Lung microvascular endothelial cell (primary cell): ENCODE results near the gene FXYD6. TPM values are rescaled to one million over a fixed set of nuclear protein-coding genes. Genes with fewer than 3 reads are reported as not detected.

Experiments
- DNase-seq, 2 donors: peaks; one replicate each; pipeline versions ENCODE4 v3.0.0 to v3.0.0-alpha.2; 2010; ENCODE audit warnings: low read depth in 2 of 2
- total RNA-seq: library from RNA; depleted of rRNA; stranded (reverse); fragments of >200 nt; gene quantifications from 2 replicates; pipeline ENCODE4 v1.2.1, GENCODE V29; 2014

Gene FXYD6
- total RNA-seq, 1 donor from 2014 or later = 1.4 TPM

DNA sequence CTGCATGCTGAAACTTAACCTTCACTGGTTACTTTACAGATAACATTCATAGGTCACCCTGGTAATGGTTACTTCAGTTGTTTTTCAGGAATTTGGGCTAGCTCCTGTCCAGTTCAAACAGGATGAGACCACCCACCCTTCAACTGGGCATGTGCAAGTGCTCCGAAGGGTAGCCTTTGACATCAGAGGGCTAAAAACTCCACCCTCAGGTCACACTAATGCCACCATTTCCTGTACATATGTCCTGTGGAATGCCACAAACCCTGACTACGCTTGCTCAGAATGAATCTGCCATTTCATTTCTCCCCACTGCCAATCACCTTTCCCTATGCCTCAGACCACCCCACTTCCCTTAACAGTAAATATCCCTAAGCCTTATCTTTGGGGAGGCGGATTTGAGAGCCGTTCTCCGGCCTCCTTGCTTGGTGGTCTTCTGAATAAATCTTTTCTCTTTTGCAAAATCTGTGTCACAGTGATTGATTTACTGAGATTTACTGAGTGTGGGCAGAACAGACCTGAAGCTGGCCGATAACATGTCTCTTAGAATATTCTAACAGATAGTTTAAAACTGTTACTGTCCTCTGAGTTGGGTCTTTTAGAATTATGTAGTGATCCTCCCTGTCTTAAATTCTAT is 26.6 kb downstream of the FXYD6 start:
- no peak for DNase-seq

DNA sequence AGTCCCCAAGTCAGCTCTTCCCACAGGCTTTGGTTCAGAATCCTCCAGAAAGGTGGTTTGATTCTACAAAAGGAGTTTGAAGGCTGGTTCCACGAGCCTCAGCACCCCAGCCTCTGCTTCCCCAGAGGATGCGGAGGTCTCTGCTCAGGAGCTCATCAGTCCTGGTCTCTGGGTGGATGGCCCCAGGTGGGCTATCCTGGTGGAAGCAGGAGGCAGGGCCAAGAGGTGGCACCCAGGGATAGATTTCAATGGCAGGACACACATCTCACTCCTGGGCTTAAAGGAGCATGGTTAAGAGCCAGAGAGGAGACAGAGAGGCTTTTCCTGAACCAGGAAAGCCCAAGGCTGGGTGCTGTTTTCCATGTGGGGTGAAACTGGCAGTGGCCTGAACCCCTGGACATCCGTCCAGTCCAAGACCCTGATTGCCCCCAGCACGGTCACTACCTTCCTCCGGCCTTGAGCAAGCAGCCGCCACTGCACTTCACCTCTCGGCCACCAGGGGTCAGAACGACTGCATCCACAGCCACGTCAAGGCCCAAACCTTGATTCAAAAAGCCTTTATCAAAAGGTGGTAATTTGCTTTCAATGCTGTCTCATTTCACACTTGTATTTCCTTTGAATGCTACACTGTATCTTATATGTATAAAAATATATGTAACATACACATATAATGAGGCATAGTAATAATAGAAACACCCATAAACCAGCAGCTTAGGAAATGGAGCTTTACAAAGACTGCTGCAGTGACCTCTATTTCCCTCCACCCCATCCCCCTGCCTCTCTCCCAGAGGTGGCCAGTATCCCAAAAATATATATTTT is 32.6 kb downstream of the FXYD6 start:
- DNase-seq = peak; percentile 74 to 85

DNA sequence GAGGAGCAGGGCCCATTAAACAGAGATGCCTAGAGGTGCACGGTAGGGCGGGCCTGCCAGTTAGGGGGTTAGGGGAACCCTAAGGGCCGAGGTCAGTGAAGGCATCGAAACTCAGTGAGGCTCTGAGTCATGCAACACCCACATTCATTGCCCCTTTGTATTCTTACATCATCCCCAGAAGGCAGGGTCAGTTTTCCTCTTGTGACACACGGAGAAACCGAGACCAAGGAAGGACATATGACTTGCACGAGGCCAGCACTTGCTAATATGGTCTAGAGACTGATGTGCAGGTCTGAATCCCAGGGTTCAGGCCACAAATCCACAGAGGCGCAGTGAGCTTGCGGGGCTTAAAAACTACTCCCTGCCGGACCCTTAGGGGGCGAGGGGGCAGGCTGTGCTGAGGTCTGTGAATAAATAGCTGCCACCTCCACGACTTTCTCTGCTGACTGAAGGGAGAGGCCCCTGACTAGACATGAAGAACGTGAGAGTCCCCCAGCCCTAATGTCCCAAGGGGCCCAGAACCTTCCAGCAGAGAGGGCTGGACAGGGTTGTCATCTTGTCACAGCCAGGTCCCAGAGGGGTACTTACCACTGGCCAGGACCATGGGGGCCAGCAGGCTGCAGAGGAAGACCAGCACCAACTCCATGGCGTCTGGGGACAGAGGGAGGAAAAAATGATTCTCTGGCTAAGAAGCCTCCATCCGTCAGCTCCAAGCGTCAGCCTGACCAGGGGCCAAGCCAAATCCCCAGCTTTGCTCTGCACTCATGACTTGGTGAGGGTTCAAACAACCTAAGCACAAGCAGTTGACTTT is 34.1 kb downstream of the FXYD6 start:
- DNase-seq = no peak

DNA sequence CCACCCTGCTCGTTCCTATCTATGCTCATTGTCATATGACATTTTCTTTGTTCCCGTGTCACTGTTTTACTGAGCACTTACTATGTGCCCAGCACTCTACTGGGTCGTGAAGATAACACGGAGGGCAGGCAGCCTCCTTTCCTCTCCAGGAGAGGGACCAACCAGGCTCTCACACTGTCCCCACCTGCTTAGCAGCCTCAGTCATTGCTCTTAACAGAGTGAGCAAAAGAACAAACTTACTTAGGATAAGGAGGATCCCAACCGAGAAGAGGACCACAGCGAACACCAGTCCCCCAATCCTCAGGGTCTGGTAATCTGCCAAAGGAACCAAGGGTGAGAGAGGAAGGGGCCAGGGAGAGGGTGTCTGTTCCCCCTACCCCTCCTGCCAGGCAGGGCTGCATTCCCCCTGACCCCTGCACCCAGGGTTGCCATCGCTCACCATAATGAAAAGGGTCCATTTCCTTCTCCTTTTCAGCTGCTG is 34.9 kb downstream of the FXYD6 start:
- no peak for DNase-seq

DNA sequence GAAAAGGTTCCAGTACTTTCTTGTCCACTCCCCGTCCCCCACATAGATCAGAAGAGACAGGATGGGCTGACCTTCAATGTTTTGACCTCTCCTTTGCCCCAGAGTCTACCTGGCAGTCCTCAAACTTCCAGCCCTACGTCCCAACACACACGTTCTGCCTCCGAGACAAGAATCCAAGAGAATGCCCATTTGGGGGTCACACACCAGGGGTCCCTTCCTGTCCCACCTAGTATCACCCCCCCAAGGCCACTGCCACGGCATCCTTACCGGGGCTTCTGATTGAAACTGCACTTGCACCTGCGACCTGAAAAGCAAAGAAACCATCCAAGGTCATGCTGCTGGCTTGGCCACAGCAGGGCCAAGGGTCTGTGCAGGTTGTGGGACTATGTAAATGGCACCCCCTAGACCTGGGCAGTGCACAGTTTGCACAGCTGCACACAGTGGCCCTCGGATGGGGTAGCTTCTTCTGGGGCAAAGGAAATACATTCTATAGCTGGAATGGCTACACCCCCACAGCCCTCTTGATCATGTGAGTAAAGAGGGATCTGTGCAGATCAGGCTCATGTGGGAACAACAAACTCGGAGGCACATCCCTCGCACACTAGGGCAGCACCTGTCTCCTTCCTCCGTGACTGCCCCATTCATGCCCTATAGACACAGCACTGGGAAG is 35.4 kb downstream of the FXYD6 start:
- DNase-seq = no peak

DNA sequence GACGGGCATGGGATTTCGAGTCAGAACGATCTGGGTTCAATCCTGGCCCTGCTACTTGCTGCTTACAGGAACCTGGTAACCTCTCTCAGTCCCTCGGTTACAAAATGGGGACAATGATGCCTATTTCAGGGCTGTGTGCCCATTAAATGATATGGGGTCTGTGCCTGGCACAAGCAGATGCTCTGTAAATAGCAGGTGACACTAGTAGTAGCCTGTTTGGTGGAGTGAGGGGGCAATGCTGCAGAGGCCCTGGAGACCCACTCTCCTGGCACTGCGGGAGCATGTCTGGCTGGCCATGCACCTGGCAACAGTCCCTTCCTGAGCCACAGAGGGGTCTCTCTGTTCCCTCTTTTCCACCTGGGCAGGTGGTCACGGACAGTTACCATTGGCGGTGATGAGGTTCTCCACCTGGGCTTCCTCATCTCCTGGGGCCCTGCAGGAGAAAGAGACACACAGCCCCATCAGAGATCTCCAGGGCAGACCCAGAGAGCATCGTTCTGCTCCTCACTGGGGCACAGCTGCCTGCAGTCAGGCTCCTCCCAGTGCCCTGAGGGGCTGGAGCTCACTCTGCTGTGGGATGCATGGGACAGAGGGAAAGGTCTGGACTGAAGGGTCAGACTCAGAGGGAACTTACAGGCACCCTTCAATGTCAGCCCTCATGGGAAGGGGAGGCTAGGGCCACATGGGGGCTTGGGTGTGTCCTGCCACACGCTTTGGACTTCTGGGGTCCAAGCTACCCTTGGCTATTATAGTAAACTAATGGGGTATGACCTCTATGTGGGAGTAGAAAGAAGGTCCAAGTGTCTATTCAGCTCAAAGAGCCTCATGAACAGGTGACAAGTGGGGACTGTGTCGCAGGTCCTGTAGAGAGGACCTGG is 36.3 kb downstream of the FXYD6 start:
- no peak for DNase-seq

DNA sequence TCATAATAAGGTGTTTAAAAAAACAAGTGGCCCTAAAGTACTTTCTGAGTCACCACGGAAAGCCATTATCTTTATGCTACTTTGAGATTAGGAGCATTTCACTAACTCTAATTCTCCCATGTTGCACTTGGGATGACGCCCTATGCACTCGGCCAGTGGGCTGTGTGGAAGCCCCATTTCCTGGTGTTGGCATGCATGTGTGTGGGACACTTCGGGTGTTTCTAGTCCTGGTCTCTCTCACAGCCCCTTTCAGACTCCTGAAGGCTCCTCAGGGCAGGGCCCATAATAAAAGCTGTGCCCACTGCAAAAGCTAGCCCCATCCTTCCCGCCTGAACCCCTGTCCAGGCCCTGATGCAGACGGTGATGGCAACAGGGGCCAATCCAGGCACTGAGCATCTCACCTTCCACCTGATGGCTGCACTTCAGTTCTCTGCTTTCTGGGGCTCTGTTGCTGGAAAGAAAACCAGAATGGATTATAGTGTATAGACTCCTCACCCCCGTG is 37.0 kb downstream of the FXYD6 start:
- no peak for DNase-seq

DNA sequence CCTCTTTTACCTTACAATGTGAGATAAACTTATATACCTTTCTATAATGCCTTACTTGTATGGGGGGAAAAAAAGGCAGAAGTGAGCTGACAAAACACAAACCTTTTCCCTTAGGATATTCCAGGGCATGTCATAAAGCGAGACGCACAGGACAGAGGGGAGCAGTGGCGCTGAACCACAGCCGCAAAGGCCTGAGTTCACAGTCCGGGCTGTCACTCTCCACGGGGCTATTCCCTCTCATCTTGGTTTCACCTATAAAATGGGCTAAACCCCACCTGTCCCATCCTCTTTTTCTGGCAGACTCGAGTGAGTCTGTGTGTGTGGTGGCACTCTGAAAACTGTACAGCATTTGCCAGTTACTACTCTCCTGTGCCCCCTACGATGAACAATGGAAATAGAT is 37.6 kb downstream of the FXYD6 start:
- no peak for DNase-seq

DNA sequence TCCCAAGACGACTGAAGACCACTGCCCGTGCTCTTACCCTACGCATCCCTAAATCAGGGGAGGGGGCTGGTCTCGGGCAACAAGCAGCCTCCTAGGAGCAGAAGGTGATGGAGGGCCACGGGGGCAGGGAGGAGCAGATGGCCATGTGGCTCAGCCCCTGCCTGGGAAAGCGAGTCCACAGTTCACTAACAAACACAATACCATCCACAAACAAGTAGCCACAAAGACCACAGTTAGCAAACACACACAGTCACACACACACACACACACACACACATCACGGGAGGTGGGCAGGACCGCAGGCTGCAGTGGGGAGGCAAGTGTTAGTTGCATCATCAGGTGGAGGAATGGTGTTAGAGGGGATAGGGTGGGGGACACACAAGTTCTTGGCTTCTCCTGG is 38.7 kb downstream of the FXYD6 start:
- DNase-seq = no peak

DNA sequence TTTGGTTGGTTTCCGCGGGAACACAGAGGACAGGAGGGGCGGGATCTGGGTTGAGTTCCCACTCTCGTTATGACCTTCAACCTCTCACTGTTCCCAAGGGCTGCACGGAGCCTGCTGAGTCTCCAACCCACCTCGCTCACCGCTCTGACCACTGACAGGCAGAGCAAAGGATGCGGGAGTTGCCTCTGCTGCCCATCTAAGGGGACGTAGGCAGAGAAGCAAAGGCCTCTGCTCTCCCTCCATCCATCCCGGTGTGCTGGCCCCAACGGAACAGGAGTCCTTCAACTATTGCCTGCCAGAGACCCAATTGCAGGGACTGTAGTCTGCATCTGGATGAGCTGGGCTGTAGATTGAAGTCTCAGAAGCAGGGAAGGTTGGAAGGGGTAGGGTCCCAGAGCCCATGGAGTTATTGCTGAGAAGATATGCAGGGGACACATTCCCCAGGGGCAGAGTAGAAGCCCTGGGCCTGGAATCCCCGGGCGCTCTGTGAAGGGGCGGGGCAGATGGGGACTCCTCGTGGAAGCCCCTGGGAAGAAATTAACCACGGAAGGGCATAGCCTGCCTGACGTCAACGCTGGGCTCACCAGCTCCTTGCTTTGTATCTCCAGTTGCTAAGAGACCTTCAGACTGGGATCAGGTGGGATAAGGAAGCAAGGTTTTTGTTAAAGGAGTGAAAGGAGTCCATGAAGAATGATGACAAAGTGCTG is 39.2 kb downstream of the FXYD6 start:
- no peak for DNase-seq

DNA sequence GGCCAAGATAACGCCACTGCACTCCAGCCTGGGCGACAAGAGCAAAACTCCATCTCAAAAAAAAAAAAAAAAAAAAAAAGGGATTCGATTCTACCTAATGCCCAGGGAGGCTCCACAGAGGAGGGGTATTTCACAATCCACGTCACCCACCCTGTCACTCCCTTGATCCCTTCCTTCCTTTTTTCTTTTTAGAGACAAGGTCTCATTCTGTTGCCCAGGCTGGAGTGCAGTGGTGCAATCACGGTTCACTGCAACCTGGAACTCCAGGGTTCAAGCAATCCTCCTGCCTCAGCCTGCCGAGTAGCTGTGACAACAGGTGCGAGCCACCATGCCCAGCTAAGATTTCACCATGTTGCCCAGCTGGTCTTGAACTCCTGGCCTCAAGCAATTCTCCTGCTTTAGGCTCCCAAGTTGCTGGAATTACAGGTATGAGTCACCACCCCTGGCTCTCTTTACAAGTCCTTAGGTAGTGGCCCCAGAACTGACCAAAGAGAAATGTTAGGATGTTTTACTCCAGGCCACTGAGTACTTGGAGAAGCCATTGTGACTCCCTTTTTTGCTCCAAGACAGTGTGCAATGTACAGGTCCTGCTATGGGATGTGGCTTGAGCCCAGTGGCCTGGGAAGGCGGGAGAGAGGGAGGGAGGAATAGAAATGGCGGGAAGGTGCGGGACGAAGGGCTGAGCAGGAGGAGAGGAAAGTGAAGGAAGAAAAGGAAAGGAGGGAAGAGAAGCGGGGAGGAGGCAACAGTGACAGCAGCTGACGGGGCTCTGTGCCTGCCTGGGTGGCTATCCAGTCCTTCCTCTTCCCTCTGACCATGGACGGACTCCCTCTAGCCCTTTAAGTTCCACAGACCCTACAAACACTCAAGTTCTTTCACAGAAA is 40.1 kb downstream of the FXYD6 start:
- no peak for DNase-seq

DNA sequence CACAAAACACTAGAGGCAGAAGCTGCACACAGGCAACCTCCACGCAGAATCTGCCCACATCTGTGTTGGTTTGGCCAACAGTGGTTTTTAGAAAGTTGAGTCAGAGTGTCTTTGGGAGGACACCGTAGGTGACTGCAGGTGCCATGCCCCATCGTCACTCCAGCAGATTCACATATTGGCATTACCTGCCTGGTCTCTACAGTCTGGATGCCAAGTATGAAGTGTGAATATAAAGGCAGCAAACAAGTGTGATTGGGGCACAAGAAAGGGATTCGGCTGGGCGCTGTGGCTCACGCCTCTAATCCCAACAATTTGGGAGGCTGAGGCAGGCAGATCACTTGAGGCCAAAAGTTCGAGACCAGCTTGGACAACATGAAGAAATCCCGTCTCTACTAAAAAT is 40.9 kb downstream of the FXYD6 start:
- no peak for DNase-seq

DNA sequence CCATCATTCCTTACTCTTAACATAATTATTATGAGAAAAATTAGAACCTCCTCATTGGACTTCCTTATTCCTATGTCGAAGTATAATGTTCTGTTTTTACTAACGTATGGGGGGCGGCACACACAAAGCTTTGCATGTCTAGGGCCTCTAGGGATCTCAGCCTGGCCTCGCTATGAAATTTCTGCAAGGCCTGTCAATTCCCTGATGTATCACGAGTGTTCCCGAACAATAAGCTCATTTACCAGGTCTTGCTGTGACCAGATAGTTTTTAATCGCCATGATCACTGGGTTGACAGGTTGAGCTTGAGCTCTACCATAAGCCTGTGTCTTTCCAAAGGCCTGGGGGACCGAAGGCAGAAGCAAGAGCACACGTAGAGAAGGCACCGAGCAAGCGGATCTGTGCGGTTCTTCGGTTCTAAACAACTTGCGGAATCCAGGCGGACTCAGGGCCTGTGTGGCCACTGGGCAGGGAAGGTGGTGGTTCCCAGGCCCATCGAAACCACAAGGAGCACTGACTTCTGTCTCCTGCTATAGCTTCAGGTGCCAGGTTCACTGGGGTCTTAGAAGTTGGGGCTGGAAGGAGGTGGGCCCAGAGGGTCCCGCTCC is 41.5 kb downstream of the FXYD6 start:
- no peak for DNase-seq

DNA sequence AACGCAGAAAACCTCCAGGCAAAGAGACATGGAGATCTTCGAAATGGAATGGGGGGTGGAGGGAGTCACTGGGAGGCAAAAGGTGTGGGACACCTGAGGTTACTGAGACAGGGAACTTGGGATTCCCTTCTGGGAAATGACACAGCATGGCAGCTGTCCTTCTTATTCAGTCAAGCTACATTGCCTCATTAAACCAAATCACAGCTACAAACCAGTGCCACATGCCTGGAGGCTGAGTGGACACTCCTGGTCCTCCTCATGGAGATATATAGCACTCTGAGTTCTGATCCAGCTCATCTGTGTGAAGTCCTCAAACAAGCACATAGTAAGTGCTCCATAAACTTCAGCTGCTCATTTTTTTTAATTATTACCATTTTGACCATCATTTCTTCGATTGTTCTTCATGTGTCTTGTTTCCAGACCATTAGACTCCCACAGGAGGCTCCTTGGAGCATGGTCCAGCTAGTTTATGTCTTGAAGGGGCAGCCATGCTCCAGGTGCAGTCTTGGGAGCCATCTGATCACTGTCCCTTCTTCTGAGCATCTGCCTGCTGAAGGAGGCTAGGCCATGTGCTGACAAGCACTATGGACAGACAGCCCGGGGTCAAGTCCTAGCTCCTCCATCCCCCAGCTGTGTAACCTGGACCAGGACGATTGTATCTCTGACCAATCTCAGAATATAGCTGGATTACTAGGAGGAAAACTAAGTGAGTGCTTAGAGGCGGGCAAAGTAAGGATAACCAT is 42.2 kb downstream of the FXYD6 start:
- DNase-seq = no peak

DNA sequence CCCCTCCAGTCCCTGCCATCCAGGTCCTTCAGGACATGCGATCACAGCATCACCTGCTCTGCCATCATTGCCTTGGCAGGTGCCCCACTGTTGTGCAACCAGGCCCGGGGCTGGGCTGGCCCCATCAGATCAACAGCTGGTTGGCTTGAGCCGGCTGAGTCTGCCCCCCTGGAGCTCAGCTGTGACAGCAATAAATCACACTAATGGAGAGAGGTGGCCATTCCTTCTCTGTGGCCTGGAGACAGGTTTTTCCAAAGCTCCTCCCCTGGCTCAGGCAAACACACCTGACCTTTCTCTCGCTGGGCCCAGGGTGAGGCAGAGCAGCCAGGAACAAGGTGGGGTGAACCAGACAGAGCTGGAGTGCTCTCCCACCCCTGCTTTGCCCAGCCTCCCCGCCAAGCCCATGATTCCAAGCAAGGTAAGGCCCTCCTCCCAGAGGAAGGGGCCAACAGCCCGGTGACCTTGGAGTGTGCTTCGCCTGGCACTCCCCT is 43.0 kb downstream of the FXYD6 start:
- DNase-seq = no peak

DNA sequence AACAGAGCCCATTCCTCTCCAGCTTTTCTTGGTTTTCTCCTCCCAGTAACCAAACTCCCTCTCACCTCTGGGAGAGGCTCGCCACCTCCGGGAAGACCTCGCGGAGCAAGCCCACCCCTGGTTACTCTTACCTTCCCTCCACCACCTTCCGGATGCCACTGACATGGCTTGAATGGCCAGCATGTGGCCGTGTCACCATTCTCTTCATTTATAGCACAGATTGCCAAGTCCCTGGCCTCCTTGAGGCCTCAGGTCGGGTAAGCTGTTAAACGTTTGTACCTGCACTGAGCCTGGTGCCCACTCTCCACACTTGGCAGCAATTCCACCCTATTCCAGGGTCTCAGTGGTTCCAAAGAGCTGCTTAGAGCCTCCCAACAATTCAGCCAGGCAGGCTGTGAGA is 43.9 kb downstream of the FXYD6 start:
- DNase-seq = no peak

DNA sequence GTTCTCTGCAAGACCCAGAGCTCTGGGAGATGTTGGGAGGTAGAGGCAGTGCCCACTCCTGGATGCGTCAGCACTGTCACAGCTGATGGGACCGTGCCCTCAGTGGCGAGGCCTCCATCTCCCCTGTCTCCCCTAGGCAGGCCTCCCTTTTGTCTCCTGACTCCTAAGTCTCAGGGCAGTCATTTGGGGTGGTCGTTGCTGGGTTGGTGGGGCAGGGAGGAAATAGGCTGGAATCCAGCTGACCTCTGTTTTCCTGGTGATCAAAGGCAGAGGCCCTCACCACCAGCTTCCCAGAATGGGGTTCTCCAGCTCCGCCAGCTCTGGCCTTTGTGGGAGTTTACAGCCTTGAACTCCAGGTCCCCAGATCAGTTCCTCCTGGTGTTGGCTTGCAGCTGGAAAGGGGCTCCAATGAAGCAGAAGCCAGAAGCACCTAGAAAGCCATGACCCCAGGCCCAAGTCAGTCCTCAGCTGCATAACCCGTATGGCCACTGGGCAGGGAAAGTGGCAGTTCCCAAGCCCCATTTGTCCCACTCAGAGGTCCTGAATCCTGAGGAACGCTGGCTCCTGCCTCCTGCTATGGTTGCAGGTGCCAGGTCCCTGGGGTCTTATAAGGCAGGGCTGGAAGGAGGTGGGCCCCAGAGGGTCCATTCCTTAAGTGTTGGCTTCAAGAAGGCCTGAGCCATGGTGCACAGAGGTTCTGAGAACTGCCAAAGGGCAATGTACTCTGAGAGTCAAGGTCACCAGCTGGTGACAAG is 44.6 kb downstream of the FXYD6 start:
- no peak for DNase-seq
